Renal cortex interstitium (tissue), 15 donors: Measurements from ENCODE around the gene TNC. TPM values are rescaled to one million over a fixed set of nuclear protein-coding genes. Genes with fewer than 3 reads are reported as not detected.
A peak's percentile ranks its signal among the peaks of the same experiment; 100 is the strongest.

Experiments used
- DNase-seq, 11 donors: peaks; one replicate each; pipeline ENCODE4 v3.0.0-alpha.2; 2013; ENCODE audit warnings: low read depth in 9 of 11, low spot score in 4 of 11; ENCODE audit errors: extremely low read depth in 1 of 11
- long read RNA-seq, 16 experiments: transcript quantifications; one replicate each; lab custom pipeline, GENCODE V29; 2026
- polyA plus RNA-seq, 3 donors: library from polyadenylated mRNA; unstranded; fragments of 120-200 nt; gene quantifications; one replicate each; pipeline ENCODE4 v1.2.1, GENCODE V29; 2013; ENCODE audit not compliant: insufficient read length in 3 of 3

Gene TNC
- polyA plus RNA-seq: 100 to 1,000 TPM; 329 to 375 (median 366) TPM
- long read RNA-seq, donor 1, full-length matches to known transcripts: 3 of 88 reads
- long read RNA-seq, donor 1, partial matches to known transcripts: 85 of 88 reads
- long read RNA-seq, donor 1, other reads (novel, unspliced or antisense): 0 of 88 reads
- long read RNA-seq, donor 2, partial matches to known transcripts: 70 of 70 reads
- long read RNA-seq, donor 2, other reads (novel, unspliced or antisense): 0 of 70 reads
- long read RNA-seq, donor 3, full-length matches to known transcripts: 2 of 216 reads
- long read RNA-seq, donor 3, partial matches to known transcripts: 207 of 216 reads
- long read RNA-seq, donor 3, other reads (novel, unspliced or antisense): 7 of 216 reads
- long read RNA-seq, donor 4, full-length matches to known transcripts: 2 of 42 reads
- long read RNA-seq, donor 4, partial matches to known transcripts: 35 of 42 reads
- long read RNA-seq, donor 4, other reads (novel, unspliced or antisense): 5 of 42 reads
- long read RNA-seq, donor 5: 0 reads
- long read RNA-seq, donor 6, partial matches to known transcripts: 79 of 79 reads
- long read RNA-seq, donor 6, other reads (novel, unspliced or antisense): 0 of 79 reads
- long read RNA-seq, donor 7, full-length matches to known transcripts: 3 of 163 reads
- long read RNA-seq, donor 7, partial matches to known transcripts: 160 of 163 reads
- long read RNA-seq, donor 7, other reads (novel, unspliced or antisense): 0 of 163 reads
- long read RNA-seq, donor 8, full-length matches to known transcripts: 6 of 137 reads
- long read RNA-seq, donor 8, partial matches to known transcripts: 119 of 137 reads
- long read RNA-seq, donor 8, other reads (novel, unspliced or antisense): 12 of 137 reads
- long read RNA-seq, donor 9, full-length matches to known transcripts: 1 of 81 reads
- long read RNA-seq, donor 9, partial matches to known transcripts: 80 of 81 reads
- long read RNA-seq, donor 9, other reads (novel, unspliced or antisense): 0 of 81 reads
- long read RNA-seq, donor 10, partial matches to known transcripts: 107 of 108 reads
- long read RNA-seq, donor 10, other reads (novel, unspliced or antisense): 0 of 108 reads
- long read RNA-seq, donor 11, full-length matches to known transcripts: 1 of 37 reads
- long read RNA-seq, donor 11, partial matches to known transcripts: 36 of 37 reads
- long read RNA-seq, donor 11, other reads (novel, unspliced or antisense): 0 of 37 reads
- long read RNA-seq, donor 12: 0 reads
- long read RNA-seq, donor 13: 0 reads
- long read RNA-seq, donor 14, partial matches to known transcripts: 39 of 39 reads
- long read RNA-seq, donor 14, other reads (novel, unspliced or antisense): 0 of 39 reads
- long read RNA-seq, donor 15, partial matches to known transcripts: 22 of 22 reads
- long read RNA-seq, donor 15, other reads (novel, unspliced or antisense): 0 of 22 reads
- long read RNA-seq, donor 16, full-length matches to known transcripts: 5 of 323 reads
- long read RNA-seq, donor 16, partial matches to known transcripts: 304 of 323 reads
- long read RNA-seq, donor 16, other reads (novel, unspliced or antisense): 14 of 323 reads

GRCh38 chr9:115117999-115118878 lies at the start of gene TNC:
Gene TNC, minus strand, starts transcription at chr9:115118157. Its CDS starts 27,139 bp downstream, at chr9:115091018.
- peak; percentile 71 to 90 (median 80) for DNase-seq

- DNase-seq: no peak
These were observed 49.2 kb upstream of the TNC start for GRCh38 chr9:115167175-115167574.

GRCh38 chr9:115165233-115165632 lies 47.3 kb upstream of the TNC start:
- no peak for DNase-seq

DNA sequence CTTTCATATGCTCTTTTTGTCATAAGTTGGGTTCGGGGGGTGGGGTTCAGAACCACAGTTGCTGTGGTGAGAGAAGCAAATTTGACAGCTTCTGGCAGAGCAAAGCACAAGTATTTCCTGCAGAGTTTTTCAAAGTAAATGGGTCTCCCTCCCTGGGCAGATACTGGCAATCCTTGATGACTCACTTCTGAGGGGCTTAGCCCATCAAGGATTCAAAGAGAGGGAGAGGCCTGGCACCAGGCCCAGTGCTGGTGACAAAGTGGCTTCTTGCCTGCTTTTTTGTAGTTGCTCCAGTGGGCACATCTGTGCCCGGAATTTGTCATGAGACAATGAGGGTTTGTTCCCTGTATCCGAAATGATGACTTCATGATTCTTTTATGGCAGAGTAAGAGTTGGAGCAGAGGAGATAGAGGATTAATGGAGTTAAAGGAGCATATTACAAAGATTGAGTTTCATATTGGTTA lies 46.6 kb upstream of the TNC start:
- no peak for DNase-seq

GRCh38 chr9:115162946-115163345 lies 45.0 kb upstream of the TNC start:
- no peak for DNase-seq

GRCh38 chr9:115161446-115161845 lies 43.5 kb upstream of the TNC start:
- no peak for DNase-seq

GRCh38 chr9:115158661-115159481 lies 40.9 kb upstream of the TNC start:
- no peak for DNase-seq

DNA sequence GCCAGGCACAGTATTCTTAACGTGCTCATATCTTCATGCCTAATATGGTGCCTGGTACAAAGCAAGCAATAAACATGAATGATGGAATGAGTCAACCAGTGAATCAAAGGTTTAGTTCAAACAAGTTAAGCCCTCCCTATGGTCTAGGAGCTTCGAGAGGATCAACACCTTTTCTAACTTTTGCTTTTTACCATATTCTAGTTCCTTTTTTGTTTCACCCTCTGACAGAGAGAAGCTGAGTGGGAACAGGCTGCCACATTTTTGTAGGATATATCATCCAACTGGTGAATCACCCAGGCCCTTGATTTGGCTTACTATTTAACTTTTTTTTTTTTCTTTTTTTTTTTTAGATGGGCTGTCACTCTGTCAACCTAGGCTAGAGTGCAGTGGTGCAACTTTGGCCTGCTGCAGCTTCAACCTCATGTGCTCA lies 39.3 kb upstream of the TNC start:
- no peak for DNase-seq

- no peak for DNase-seq
These were observed 37.1 kb upstream of the TNC start for GRCh38 chr9:115155037-115155436.

DNA sequence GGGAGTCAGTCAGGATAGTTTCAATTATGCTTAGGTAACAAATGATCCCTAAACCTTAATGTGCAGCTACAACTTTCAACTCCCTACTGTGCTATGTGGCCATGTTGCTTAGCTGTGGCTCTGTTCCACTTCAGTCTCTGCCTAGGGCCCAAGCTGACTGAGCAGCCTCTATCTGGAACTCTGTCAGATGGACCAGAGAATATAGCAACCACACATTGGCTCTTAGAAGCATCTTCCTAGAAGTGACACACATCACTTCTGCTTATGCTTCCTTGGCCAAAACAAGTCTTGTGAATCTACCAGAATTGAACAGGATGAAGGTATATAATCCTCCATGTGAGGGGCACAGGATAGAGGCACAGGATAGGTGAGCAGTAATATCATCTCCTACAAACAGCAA lies 36.7 kb upstream of the TNC start:
- DNase-seq: no peak

DNA sequence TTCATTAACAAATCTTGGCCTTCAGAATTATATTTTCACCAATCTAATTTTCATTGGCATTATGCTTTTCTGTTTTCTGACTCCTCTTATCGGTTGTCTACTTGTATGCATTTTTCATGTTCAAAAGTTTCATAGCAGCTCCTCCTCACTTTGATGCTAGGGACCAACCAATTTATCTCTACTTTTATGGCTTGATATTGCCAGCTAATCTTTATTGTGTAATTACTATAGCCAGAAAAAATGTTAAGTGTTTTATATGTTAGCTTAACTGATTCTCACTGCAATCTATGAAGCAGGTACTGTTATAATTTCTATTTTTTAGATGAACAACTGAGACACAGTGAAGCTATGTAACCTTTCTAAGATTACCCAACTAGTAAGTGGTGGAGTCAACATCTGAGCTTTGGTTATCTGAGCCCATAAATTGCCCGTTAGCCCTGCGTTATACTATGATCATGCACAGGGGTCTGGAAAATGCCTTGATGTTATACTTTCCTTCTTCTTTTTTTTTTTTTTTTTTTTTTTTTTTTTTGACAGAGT lies 34.4 kb upstream of the TNC start:
- no peak for DNase-seq

DNA sequence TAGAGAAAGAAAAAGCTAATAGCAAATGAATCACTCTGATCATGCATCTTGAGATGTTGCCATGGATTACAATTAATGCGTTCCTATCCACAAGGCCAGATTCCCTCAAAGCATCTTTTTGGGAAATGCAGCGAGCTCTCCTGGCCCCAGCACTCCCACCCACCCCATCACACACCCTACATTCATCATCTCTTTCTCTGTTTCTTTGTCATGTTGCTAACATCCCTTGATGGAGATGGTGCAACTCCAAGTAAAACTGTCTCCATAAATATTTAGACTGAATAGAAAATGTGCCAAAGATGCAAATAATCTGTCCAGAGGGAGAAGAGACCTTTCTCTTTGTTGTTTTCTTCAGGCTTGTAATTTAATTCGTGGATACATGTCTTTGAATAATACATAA lies 30.8 kb upstream of the TNC start:
- no peak for DNase-seq

DNA sequence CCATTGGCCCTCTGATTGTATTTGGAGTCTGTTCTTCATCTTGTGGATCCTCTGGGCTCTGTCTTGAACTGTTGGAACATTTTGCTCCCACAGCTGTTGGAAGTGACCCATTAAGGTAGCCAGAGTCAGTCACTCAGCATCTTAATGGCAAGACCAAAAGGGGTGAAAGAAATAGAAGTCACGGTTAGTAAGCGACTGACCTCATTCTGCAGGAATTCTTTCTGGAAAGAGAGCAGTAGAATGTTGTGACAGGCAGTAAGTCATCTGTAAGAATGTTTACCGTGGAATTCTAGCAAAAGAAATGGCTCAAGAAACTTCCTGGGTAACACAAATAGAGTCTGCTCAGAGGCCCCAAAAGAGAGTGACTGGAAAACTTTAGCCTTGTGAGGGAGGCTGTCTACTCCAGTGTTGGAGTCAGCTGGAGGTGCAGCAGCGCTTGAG lies 28.6 kb upstream of the TNC start:
- peak in 10 of 11 donors; percentile 29 to 73 (median 47) for DNase-seq

DNA sequence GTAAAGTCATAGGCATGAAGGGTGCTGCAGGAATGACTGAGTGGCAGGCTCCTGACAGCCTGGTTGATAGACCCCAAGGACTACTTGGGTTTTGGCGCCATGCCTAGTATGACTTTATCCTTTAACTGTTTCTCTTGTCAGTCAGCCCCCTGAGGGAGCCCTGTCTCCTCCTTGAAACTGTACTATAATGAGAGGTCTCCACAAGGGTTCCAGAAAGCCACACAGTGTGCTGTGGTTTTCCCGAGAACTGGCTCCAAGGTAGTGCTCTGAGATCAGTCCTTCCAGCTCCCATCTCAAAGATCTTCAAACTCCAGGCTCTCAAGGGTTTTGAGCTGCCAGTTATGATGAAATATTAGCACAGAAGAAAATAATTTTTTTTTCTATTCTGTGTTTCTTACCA lies 26.7 kb upstream of the TNC start:
- DNase-seq: no peak

DNA sequence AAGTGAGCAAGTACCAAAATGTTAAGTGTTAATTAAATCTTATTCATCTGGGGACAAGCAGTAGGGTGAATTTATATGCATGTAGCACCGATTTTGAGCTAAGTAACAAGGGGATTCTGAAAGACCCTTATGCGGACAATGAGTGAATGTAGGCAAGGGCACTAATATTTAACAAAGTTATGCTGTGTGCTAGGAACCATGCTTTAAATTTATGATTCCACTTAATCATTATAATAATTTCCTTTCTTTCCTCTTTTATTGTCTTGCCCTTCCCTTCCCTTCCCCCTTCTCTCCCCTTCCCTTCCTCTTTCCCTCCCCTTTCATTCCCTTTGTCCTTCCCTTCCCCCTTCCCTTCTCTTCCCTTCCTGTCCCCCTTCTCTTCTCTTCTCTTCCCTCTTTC lies 25.7 kb upstream of the TNC start:
- no peak for DNase-seq

GRCh38 chr9:115142517-115143270 lies 24.7 kb upstream of the TNC start:
- no peak for DNase-seq
